Measurements from ENCODE around the gene ZNF648.

DNA sequence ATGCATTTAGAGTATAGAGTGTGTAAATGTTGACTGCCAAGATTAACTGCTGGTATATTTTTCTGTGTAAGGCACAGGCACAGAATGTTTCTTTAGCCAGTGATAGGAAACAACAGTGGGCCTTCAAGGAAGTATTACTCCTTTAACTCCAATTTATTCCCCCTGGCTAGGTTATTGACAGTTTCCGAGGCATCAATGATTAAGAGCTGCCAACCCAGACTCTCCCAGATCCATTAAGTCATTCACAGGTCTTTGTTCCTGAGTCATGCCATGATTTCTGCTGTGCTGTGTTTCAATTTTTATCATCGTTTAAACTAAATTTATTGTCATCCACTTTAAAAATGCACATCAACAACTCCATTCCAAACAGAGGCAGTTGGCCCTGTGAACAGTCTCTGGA is 9.2 kb downstream of the ZNF648 start:
- TF ChIP-seq RAD21 (IDR thresholded peaks at IDR 0.05; ENCODE audit: low read depth) (no peak), REST (IDR thresholded peaks at IDR 0.05; ENCODE audit: low read depth) (no peak), EP300 (IDR thresholded peaks at IDR 0.05; ENCODE audit: borderline replicate concordance) (no peak), YY1 (IDR thresholded peaks at IDR 0.05; ENCODE audit: low read depth) (no peak), CREB1 (IDR thresholded peaks at IDR 0.05; ENCODE audit: low read depth) (no peak), NFIC (IDR thresholded peaks at IDR 0.05) (no peak), TAF1 (IDR thresholded peaks at IDR 0.05; ENCODE audit: low read depth) (no peak)
- TF ChIP-seq, protein P1, sequence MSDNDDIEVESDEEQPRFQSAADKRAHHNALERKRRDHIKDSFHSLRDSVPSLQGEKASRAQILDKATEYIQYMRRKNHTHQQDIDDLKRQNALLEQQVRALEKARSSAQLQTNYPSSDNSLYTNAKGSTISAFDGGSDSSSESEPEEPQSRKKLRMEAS (IDR thresholded peaks at IDR 0.05): no peak
